CD4-positive, CD25-positive, alpha-beta regulatory T cell (primary cell): Measurements from ENCODE around the gene TRIM10. TPM values are rescaled to one million over a fixed set of nuclear protein-coding genes. Genes with fewer than 3 reads are reported as not detected.
"Not testable (repeated sequence)": the region's sequence is repeated elsewhere in the genome, so short reads cannot be mapped to it uniquely, and the experiment has no call there.

ENCODE experiments used
- ATAC-seq, 2 donors: fragments of 150-1000 bp; cut with Tn5 transposase; one replicate each; pipeline ENCODE4 v1.10.0; 2021; ENCODE audit warnings: low read depth in 2 of 2, moderate number of reproducible peaks in 2 of 2, moderate library complexity in 1 of 2
- DNase-seq, 3 donors: peaks; one replicate each; pipeline versions ENCODE4 v3.0.0 to v3.0.0-alpha.2; 2012 to 2022; ENCODE audit warnings: mixed read lengths in 1 of 3
- H3K27ac ChIP-seq: one replicate; pipeline ENCODE4 v1.7.0; 2013; ENCODE audit warnings: mild to moderate bottlenecking, low read length; ENCODE audit not compliant: insufficient read depth, poor library complexity, severe bottlenecking
- H3K27me3 ChIP-seq: one replicate; pipeline ENCODE4 v1.7.0; 2013; ENCODE audit warnings: low read length; ENCODE audit not compliant: control insufficient read depth, insufficient read depth
- H3K36me3 ChIP-seq: one replicate; pipeline ENCODE4 v1.7.0; 2013; ENCODE audit warnings: mild to moderate bottlenecking, low read length, moderate library complexity; ENCODE audit not compliant: control insufficient read depth, insufficient read depth
- H3K4me1 ChIP-seq: 2 replicates; pipeline ENCODE4 v1.7.0; 2013; ENCODE audit warnings: mild to moderate bottlenecking, low read length; ENCODE audit not compliant: insufficient read depth, control insufficient read depth, poor library complexity, severe bottlenecking
- H3K4me3 ChIP-seq: one replicate; pipeline ENCODE4 v1.7.0; 2013; ENCODE audit warnings: low read depth, mild to moderate bottlenecking, low read length, moderate library complexity
- H3K9me3 ChIP-seq, 2 experiments: 1 replicate in 1 of 2; 2 replicates in 1 of 2; pipeline ENCODE4 v1.7.0; 2013; ENCODE audit warnings: low read length in 2 of 2, mild to moderate bottlenecking in 1 of 2, moderate library complexity in 1 of 2; ENCODE audit not compliant: control insufficient read depth in 2 of 2
- H3K27ac Mint-ChIP-seq, 3 donors: one replicate each; pipeline ENCODE4 v1.8.0; 2020 to 2022; ENCODE audit warnings: mild to moderate bottlenecking in 3 of 3, mixed read lengths in 3 of 3, moderate library complexity in 2 of 3
- H3K27me3 Mint-ChIP-seq: one replicate; pipeline ENCODE4 v1.8.0; 2022; ENCODE audit warnings: mild to moderate bottlenecking, mixed read lengths
- H3K36me3 Mint-ChIP-seq: one replicate; pipeline ENCODE4 v1.8.0; 2020; ENCODE audit warnings: mixed read lengths
- H3K4me1 Mint-ChIP-seq, 4 donors: one replicate each; pipeline ENCODE4 v1.8.0; 2020 to 2022; ENCODE audit warnings: mixed read lengths in 4 of 4, mild to moderate bottlenecking in 1 of 4
- H3K4me3 Mint-ChIP-seq, 4 donors: one replicate each; pipeline ENCODE4 v1.8.0; 2020 to 2022; ENCODE audit warnings: mild to moderate bottlenecking in 4 of 4, mixed read lengths in 4 of 4, moderate library complexity in 3 of 4
- H3K9me3 Mint-ChIP-seq, 7 donors: one replicate each; pipeline ENCODE4 v1.8.0; 2020 to 2022; ENCODE audit warnings: mixed read lengths in 7 of 7, mild to moderate bottlenecking in 3 of 7, moderate library complexity in 2 of 7
- polyA plus RNA-seq, 4 donors: library from polyadenylated mRNA; unstranded; fragments of 300-500 nt; fragmentation: Illumina TruSeq; gene quantifications; one replicate each; pipeline ENCODE4 v1.2.3, GENCODE V29; 2021
- total RNA-seq: library from RNA; stranded (reverse); gene quantifications from one replicate; pipeline ENCODE4 v1.2.3, GENCODE V29; 2022

Gene TRIM10
- total and polyA plus RNA-seq, 5 donors from 2014 or later = not detected

- no peak overlapping the region for H3K4me3 ChIP-seq
- Mint-ChIP-seq H3K27ac (peak overlapping the region in 1 of 3 donors; percentile 13), H3K27me3 (peaks cover 48% of the 10 kb centered on the region), H3K4me3 (no peak overlapping the region), H3K9me3 (no peaks in the 10 kb centered on the region), H3K36me3 (no peaks in the 10 kb centered on the region), H3K4me1 (peaks cover 7 to 30% (median 16%) of the 10 kb centered on the region in 4 donors)
- H3K9me3 ChIP-seq = no peaks in the 10 kb centered on the region
- ATAC-seq (no peak), DNase-seq (no peak)
- H3K27me3 ChIP-seq = peaks cover 22% of the 10 kb centered on the region
- H3K27ac ChIP-seq = no peak overlapping the region
- H3K4me1 ChIP-seq = peaks cover 11% of the 10 kb centered on the region
- H3K36me3 ChIP-seq = no peaks in the 10 kb centered on the region
These were observed 7.7 kb upstream of the TRIM10 start for GRCh38 chr6:30168741-30169140.

GRCh38 chr6:30167101-30167500 lies 6.1 kb upstream of the TRIM10 start:
- H3K4me1 Mint-ChIP-seq = peaks cover 7 to 33% (median 18%) of the 10 kb centered on the region in 4 donors
- Histone ChIP-seq H3K4me3 (no peak overlapping the region), H3K27me3 (peaks cover 15% of the 10 kb centered on the region), H3K4me1 (peaks cover 13% of the 10 kb centered on the region), H3K27ac (no peak overlapping the region), H3K36me3 (no peaks in the 10 kb centered on the region), H3K9me3 (no peaks in the 10 kb centered on the region)
- no peaks in the 10 kb centered on the region for H3K36me3 Mint-ChIP-seq
- H3K27me3 Mint-ChIP-seq = peaks cover 35% of the 10 kb centered on the region
- H3K27ac Mint-ChIP-seq = no peak overlapping the region
- H3K9me3 Mint-ChIP-seq = no peaks in the 10 kb centered on the region
- ATAC-seq (peak; percentile 38 to 43), DNase-seq (peak in 1 of 3 donors; percentile 70)
- H3K4me3 Mint-ChIP-seq = peak overlapping the region in 1 of 4 donors; percentile 17

GRCh38 chr6:30165238-30165637 lies 4.2 kb upstream of the TRIM10 start:
- DNase-seq, ATAC-seq, H3K9me3 ChIP-seq, H3K36me3 Mint-ChIP-seq, H3K27ac Mint-ChIP-seq, H3K27ac ChIP-seq, H3K4me1 ChIP-seq, H3K27me3 ChIP-seq, H3K4me3 ChIP-seq, H3K9me3 Mint-ChIP-seq, H3K36me3 ChIP-seq, H3K4me3 Mint-ChIP-seq: not testable (repeated sequence)
- Mint-ChIP-seq H3K4me1 (peaks cover 7 to 29% (median 17%) of the 10 kb centered on the region in 4 donors), H3K27me3 (peaks cover 19% of the 10 kb centered on the region)

- Histone ChIP-seq H3K4me3 (no peak overlapping the region), H3K36me3 (no peaks in the 10 kb centered on the region), H3K27ac (no peak overlapping the region), H3K9me3 (no peaks in the 10 kb centered on the region), H3K4me1 (peaks cover 8% of the 10 kb centered on the region), H3K27me3 (peaks cover 4% of the 10 kb centered on the region)
- Mint-ChIP-seq H3K4me3 (no peak overlapping the region), H3K27me3 (peaks cover 14% of the 10 kb centered on the region), H3K9me3 (no peaks in the 10 kb centered on the region), H3K4me1 (peaks cover 7 to 29% (median 14%) of the 10 kb centered on the region in 4 donors), H3K36me3 (no peaks in the 10 kb centered on the region), H3K27ac (no peak overlapping the region)
- no peak for DNase-seq
- no peak for ATAC-seq
These were observed 3.7 kb upstream of the TRIM10 start for GRCh38 chr6:30164714-30165113.

GRCh38 chr6:30163918-30164654 lies 3.1 kb upstream of the TRIM10 start:
- Histone ChIP-seq H3K9me3 (no peaks in the 10 kb centered on the region), H3K4me1 (peaks cover 8% of the 10 kb centered on the region), H3K27me3 (peaks cover 4% of the 10 kb centered on the region), H3K4me3 (no peak overlapping the region), H3K36me3 (no peaks in the 10 kb centered on the region), H3K27ac (no peak overlapping the region)
- DNase-seq (no peak), ATAC-seq (no peak)
- no peak overlapping the region for H3K4me3 Mint-ChIP-seq
- peak overlapping the region in 1 of 3 donors; percentile 20 for H3K27ac Mint-ChIP-seq
- no peaks in the 10 kb centered on the region for H3K9me3 Mint-ChIP-seq
- H3K4me1 Mint-ChIP-seq = peaks cover 7 to 29% (median 14%) of the 10 kb centered on the region in 4 donors
- peaks cover 13% of the 10 kb centered on the region for H3K27me3 Mint-ChIP-seq
- no peaks in the 10 kb centered on the region for H3K36me3 Mint-ChIP-seq

GRCh38 chr6:30163090-30163917 lies 2.3 kb upstream of the TRIM10 start, which contains the start of gene TRIM15:
Gene TRIM15, plus strand, starts transcription at chr6:30163546. Its CDS starts 139 bp downstream, at chr6:30163685.
- Histone ChIP-seq H3K36me3 (no peaks in the 10 kb centered on the region), H3K4me3 (peak within 1 kb of the TSS; percentile 26), H3K9me3 (no peaks in the 10 kb centered on the region), H3K4me1 (peaks cover 8% of the 10 kb centered on the region), H3K27ac (no peak within 1 kb of the TSS), H3K27me3 (peaks cover 4% of the 10 kb centered on the region)
- Mint-ChIP-seq H3K27ac (peak within 1 kb of the TSS in 1 of 3 donors; percentile 20), H3K4me3 (peak within 1 kb of the TSS in 3 of 4 donors; percentile 30 to 62 (median 42)), H3K9me3 (no peaks in the 10 kb centered on the region), H3K4me1 (peaks cover 7 to 29% (median 14%) of the 10 kb centered on the region in 4 donors), H3K27me3 (peaks cover 8% of the 10 kb centered on the region), H3K36me3 (no peaks in the 10 kb centered on the region)
- ATAC-seq (peak in 1 of 2 donors; percentile 48), DNase-seq (peak in 2 of 3 donors; percentile 9 to 54)

GRCh38 chr6:30162265-30163089 lies 1.5 kb upstream of the TRIM10 start:
- H3K4me1 Mint-ChIP-seq = peaks cover 7 to 23% (median 10%) of the 10 kb centered on the region in 4 donors
- Histone ChIP-seq H3K4me1 (peaks cover 8% of the 10 kb centered on the region), H3K9me3 (no peaks in the 10 kb centered on the region), H3K27me3 (peaks cover 2% of the 10 kb centered on the region), H3K4me3 (peak overlapping the region; percentile 26), H3K27ac (no peak overlapping the region), H3K36me3 (no peaks in the 10 kb centered on the region)
- no peaks in the 10 kb centered on the region for H3K36me3 Mint-ChIP-seq
- no peaks in the 10 kb centered on the region for H3K9me3 Mint-ChIP-seq
- H3K27me3 Mint-ChIP-seq = peaks cover 8% of the 10 kb centered on the region
- no peak overlapping the region for H3K27ac Mint-ChIP-seq
- DNase-seq (no peak), ATAC-seq (no peak)
- peak overlapping the region in 3 of 4 donors; percentile 30 to 62 (median 42) for H3K4me3 Mint-ChIP-seq
